Kidney capillary endothelial cell (primary cell): ENCODE data around the gene SLC12A8.
"Not testable (repeated sequence)": the region's sequence is repeated elsewhere in the genome, so short reads cannot be mapped to it uniquely, and the experiment has no call there.

Experiments used
- DNase-seq: peaks from one replicate; pipeline ENCODE4 v3.0.0-alpha.2; 2018; ENCODE audit warnings: low spot score

The SLC12A8 gene

GRCh38 chr3:125112981-125113380, 99.6 kb downstream of the SLC12A8 start:
- no peak for DNase-seq

- DNase-seq = no peak
Measured at GRCh38 chr3:125110876-125111480, 101.6 kb downstream of the SLC12A8 start.

- peak; percentile 10 for DNase-seq
Measured at GRCh38 chr3:125110016-125110875, 102.3 kb downstream of the SLC12A8 start.

GRCh38 chr3:125109536-125109925, 103.0 kb downstream of the SLC12A8 start:
- no peak for DNase-seq

GRCh38 chr3:125108833-125109535, 103.6 kb downstream of the SLC12A8 start:
- no peak for DNase-seq

- peak; percentile 25 for DNase-seq
Measured at GRCh38 chr3:125107861-125108567, 104.5 kb downstream of the SLC12A8 start.

GRCh38 chr3:125107363-125107762, 105.2 kb downstream of the SLC12A8 start:
- DNase-seq = no peak

GRCh38 chr3:125105116-125105515, 107.4 kb downstream of the SLC12A8 start:
- no peak for DNase-seq

- DNase-seq = no peak
Measured at GRCh38 chr3:125104639-125105038, 107.9 kb downstream of the SLC12A8 start.

GRCh38 chr3:125103406-125103805, 109.1 kb downstream of the SLC12A8 start:
- DNase-seq = no peak

GRCh38 chr3:125102470-125102869, 110.1 kb downstream of the SLC12A8 start:
- no peak for DNase-seq

- DNase-seq = no peak
Measured at GRCh38 chr3:125098611-125099291, 113.8 kb downstream of the SLC12A8 start.

- DNase-seq = no peak
Measured at GRCh38 chr3:125090649-125091048, 121.9 kb downstream of the SLC12A8 start.

- peak; percentile 96 for DNase-seq
Measured at GRCh38 chr3:125087768-125088391, 124.7 kb downstream of the SLC12A8 start.

GRCh38 chr3:125085166-125085565, 127.4 kb downstream of the SLC12A8 start:
- DNase-seq = no peak

GRCh38 chr3:125083776-125084175, 128.8 kb downstream of the SLC12A8 start:
- DNase-seq = no peak

GRCh38 chr3:125082339-125082738, 130.2 kb downstream of the SLC12A8 start:
- not testable (repeated sequence) for DNase-seq

- no peak for DNase-seq
Measured at GRCh38 chr3:125080077-125080476, 132.5 kb downstream of the SLC12A8 start.

GRCh38 chr3:125079675-125080045, 132.9 kb downstream of the SLC12A8 start:
- DNase-seq = no peak

- peak; percentile 60 for DNase-seq
Measured at GRCh38 chr3:125078951-125079674, 133.4 kb downstream of the SLC12A8 start.

- no peak for DNase-seq
Measured at GRCh38 chr3:125077864-125078263, 134.7 kb downstream of the SLC12A8 start.
